ENCODE data around the gene CNNM2. TPM values are rescaled to one million over a fixed set of nuclear protein-coding genes. Genes with fewer than 3 reads are reported as not detected.

The CNNM2 gene
- total RNA-seq, 1 donor = 9.4 TPM

DNA sequence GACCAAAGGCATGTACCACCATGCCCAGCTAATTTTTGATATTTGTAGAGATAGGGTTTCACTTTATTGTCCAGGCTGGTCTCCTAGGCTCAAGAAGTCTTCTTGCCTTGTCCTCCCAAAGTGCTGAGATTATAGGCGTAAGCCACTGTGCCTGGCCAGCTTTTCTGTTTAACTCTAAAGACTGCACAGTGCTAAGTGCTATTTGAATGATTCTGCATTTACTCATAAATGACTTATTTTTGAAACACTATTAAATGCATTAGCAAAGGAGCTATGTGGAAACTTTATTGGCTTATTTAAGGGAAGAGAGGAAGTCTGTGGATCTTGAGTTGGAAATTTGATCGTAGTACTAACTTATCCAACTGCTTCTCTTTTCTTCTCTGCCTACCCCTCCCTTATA, 185.9 kb downstream of the CNNM2 start:
- Histone ChIP-seq H3K27me3 (ENCODE audit: insufficient read depth, low read length) (no peaks in the 10 kb centered on the region), H3K4me3 (ENCODE audit: insufficient read depth, low read length) (no peak overlapping the region), H3K27ac (ENCODE audit: low read depth, low read length) (no peak overlapping the region), H3K4me2 (ENCODE audit: insufficient read depth, low read length) (no peak overlapping the region), H3K9me3 (ENCODE audit: low read depth, low read length) (no peaks in the 10 kb centered on the region), H3K4me1 (ENCODE audit: insufficient read depth, low read length) (no peaks in the 10 kb centered on the region), H2AFZ (ENCODE audit: low read length) (no peak overlapping the region), H3K79me2 (ENCODE audit: insufficient read depth, low read length) (peaks cover 13% of the 10 kb centered on the region), H3K36me3 (ENCODE audit: insufficient read depth, low read length) (peaks cover 57% of the 10 kb centered on the region), H4K20me1 (ENCODE audit: insufficient read depth, low read length) (no peaks in the 10 kb centered on the region)
- DNase-seq (ENCODE audit: insufficient read length, low spot score, missing footprints) = no peak
- TF ChIP-seq, protein P1, sequence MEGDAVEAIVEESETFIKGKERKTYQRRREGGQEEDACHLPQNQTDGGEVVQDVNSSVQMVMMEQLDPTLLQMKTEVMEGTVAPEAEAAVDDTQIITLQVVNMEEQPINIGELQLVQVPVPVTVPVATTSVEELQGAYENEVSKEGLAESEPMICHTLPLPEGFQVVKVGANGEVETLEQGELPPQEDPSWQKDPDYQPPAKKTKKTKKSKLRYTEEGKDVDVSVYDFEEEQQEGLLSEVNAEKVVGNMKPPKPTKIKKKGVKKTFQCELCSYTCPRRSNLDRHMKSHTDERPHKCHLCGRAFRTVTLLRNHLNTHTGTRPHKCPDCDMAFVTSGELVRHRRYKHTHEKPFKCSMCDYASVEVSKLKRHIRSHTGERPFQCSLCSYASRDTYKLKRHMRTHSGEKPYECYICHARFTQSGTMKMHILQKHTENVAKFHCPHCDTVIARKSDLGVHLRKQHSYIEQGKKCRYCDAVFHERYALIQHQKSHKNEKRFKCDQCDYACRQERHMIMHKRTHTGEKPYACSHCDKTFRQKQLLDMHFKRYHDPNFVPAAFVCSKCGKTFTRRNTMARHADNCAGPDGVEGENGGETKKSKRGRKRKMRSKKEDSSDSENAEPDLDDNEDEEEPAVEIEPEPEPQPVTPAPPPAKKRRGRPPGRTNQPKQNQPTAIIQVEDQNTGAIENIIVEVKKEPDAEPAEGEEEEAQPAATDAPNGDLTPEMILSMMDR (IDR thresholded peaks at IDR 0.05; ENCODE audit: extremely low read depth, low read depth, low read length) = no peak

DNA sequence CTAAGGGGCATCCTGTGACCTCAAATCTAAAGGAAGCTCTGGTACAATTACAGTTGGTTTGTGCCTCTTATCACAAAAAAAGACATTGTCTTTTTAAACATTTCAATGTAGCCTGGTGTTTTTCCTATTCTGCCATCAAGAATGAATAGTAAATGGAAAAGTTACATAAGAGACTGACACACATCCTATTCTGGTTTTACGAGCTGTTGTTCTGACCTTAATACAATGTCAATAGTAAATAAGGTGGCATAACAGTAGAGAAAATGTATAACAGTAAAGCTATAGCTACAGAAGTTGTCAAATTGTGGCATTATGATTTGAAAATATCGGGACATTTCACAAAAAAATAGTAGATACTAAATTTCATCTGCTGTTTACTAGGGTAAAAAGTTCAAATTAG, 186.6 kb downstream of the CNNM2 start:
- Histone ChIP-seq H3K27ac (ENCODE audit: low read depth, low read length) (no peak overlapping the region), H3K79me2 (ENCODE audit: insufficient read depth, low read length) (peaks cover 20% of the 10 kb centered on the region), H3K4me3 (ENCODE audit: insufficient read depth, low read length) (no peak overlapping the region), H3K4me2 (ENCODE audit: insufficient read depth, low read length) (no peak overlapping the region), H3K27me3 (ENCODE audit: insufficient read depth, low read length) (no peaks in the 10 kb centered on the region), H3K9me3 (ENCODE audit: low read depth, low read length) (no peaks in the 10 kb centered on the region), H4K20me1 (ENCODE audit: insufficient read depth, low read length) (no peaks in the 10 kb centered on the region), H3K36me3 (ENCODE audit: insufficient read depth, low read length) (peaks cover 49% of the 10 kb centered on the region), H3K4me1 (ENCODE audit: insufficient read depth, low read length) (no peaks in the 10 kb centered on the region), H2AFZ (ENCODE audit: low read length) (no peak overlapping the region)
- TF ChIP-seq, protein P1 (IDR thresholded peaks at IDR 0.05; ENCODE audit: extremely low read depth, low read depth, low read length) = no peak
- no peak for DNase-seq (ENCODE audit: insufficient read length, low spot score, missing footprints)

DNA sequence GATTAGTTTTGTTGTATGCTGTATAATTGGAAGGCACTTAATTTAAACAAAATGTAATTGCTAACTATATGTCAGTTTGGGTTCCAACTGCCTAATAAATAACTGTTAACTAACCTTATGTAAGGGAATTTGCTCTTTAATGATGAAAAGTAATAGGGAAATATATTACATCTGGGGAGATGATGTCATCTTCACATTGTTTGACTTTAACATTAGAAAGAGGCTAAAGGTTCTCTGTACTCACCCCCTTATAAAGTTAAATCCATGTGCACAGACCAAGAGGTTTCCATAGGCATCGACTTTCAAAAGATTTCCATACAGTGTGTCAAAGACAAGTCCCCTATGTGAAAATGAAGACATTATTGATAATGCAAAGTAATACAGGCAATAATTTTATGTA, 187.4 kb downstream of the CNNM2 start:
- Histone ChIP-seq H3K4me2 (ENCODE audit: insufficient read depth, low read length) (no peak overlapping the region), H4K20me1 (ENCODE audit: insufficient read depth, low read length) (peaks cover 2% of the 10 kb centered on the region), H3K79me2 (ENCODE audit: insufficient read depth, low read length) (peaks cover 28% of the 10 kb centered on the region), H3K27me3 (ENCODE audit: insufficient read depth, low read length) (no peaks in the 10 kb centered on the region), H3K27ac (ENCODE audit: low read depth, low read length) (no peak overlapping the region), H3K9me3 (ENCODE audit: low read depth, low read length) (no peaks in the 10 kb centered on the region), H3K4me3 (ENCODE audit: insufficient read depth, low read length) (no peak overlapping the region), H3K36me3 (ENCODE audit: insufficient read depth, low read length) (peaks cover 42% of the 10 kb centered on the region), H3K4me1 (ENCODE audit: insufficient read depth, low read length) (no peaks in the 10 kb centered on the region), H2AFZ (ENCODE audit: low read length) (no peak overlapping the region)
- DNase-seq (ENCODE audit: insufficient read length, low spot score, missing footprints) = no peak
- TF ChIP-seq, protein P1 (IDR thresholded peaks at IDR 0.05; ENCODE audit: extremely low read depth, low read depth, low read length) = no peak

DNA sequence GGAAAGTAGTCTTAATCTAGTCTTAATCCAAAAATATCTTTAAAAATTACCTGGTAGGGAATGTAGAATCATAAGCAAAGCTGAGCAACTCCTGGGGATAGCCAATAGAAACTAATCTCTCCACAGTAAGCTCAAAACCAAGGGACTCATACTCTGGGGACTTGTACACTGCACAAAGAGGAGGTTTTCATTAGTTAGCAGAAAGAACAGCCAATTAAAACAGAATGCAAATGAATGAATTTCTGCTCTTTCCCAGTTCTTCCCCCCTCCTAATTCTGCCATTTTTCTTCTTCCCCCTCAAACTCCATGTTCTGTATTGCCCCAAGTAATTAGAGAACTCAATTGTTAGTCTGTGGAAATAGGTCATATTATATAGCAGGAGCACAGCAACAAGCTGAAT, 188.4 kb downstream of the CNNM2 start:
- peaks cover 34% of the 10 kb centered on the region for H3K79me2 ChIP-seq (ENCODE audit: insufficient read depth, low read length)
- no peaks in the 10 kb centered on the region for H3K9me3 ChIP-seq (ENCODE audit: low read depth, low read length)
- H3K4me3 ChIP-seq (ENCODE audit: insufficient read depth, low read length) = no peak overlapping the region
- H3K27me3 ChIP-seq (ENCODE audit: insufficient read depth, low read length) = no peaks in the 10 kb centered on the region
- H4K20me1 ChIP-seq (ENCODE audit: insufficient read depth, low read length) = peaks cover 10% of the 10 kb centered on the region
- DNase-seq (ENCODE audit: insufficient read length, low spot score, missing footprints) = no peak
- no peak overlapping the region for H2AFZ ChIP-seq (ENCODE audit: low read length)
- TF ChIP-seq, protein P1 (IDR thresholded peaks at IDR 0.05; ENCODE audit: extremely low read depth, low read depth, low read length) = no peak
- peaks cover 34% of the 10 kb centered on the region for H3K36me3 ChIP-seq (ENCODE audit: insufficient read depth, low read length)
- no peak overlapping the region for H3K27ac ChIP-seq (ENCODE audit: low read depth, low read length)
- peaks cover 7% of the 10 kb centered on the region for H3K4me1 ChIP-seq (ENCODE audit: insufficient read depth, low read length)
- H3K4me2 ChIP-seq (ENCODE audit: insufficient read depth, low read length) = no peak overlapping the region

All from osteoblast (primary cell).